Body of pancreas (tissue), 4 donors: ENCODE data around the gene GPRC5A. TPM values are rescaled to one million over a fixed set of nuclear protein-coding genes. Genes with fewer than 3 reads are reported as not detected.

Experiments used
- ATAC-seq: fragments of 150-250 bp; one replicate; pipeline ENCODE4 v1.9.1; 2016
- DNase-seq, 4 donors: peaks; one replicate each; pipeline ENCODE4 v3.0.0-alpha.2; 2019
- H3K27ac ChIP-seq, 4 donors: fragments of 200-600 bp; sonication (generic); 1 replicate in 3 of 4; 2 replicates in 1 of 4; pipeline versions ENCODE4 v1.5.1 to v1.6.1; 2016 to 2019; ENCODE audit warnings: mild to moderate bottlenecking in 1 of 4, mixed read lengths in 1 of 4, moderate library complexity in 1 of 4
- H3K27me3 ChIP-seq, 2 donors: fragments of 200-600 bp; sonication (generic); one replicate each; pipeline ENCODE4 v1.6.0; 2016; ENCODE audit warnings: mild to moderate bottlenecking in 1 of 2
- H3K36me3 ChIP-seq, 2 donors: fragments of 200-600 bp; sonication (generic); replicated peaks in 1 of 2; 2 replicates each; pipeline ENCODE4 v1.5.1; 2016; ENCODE audit warnings: low read depth in 2 of 2; ENCODE audit not compliant: insufficient read depth in 1 of 2
- H3K4me1 ChIP-seq: fragments of 200-600 bp; sonication (generic); one replicate; pipeline ENCODE4 v1.6.0; 2016
- H3K4me3 ChIP-seq, 2 donors: fragments of 200-600 bp; sonication (generic); 1 replicate in 1 of 2; 2 replicates in 1 of 2; pipeline ENCODE4 v1.5.1; 2016 to 2019
- H3K9me3 ChIP-seq, 3 donors: fragments of 200-600 bp; sonication (generic); 1 replicate in 2 of 3; 2 replicates in 1 of 3; pipeline ENCODE4 v1.5.1; 2016
- CTCF ChIP-seq, 7 experiments: fragments of 450-650 bp in 4 of 7; fragments of 200-600 bp in 3 of 7; sonication (generic) in 3 of 7; IDR thresholded peaks; one replicate each; pipeline ENCODE4 v1.5.1; 2016 to 2019; ENCODE audit warnings: antibody characterized with exemption in 7 of 7
- POLR2A ChIP-seq, 3 donors: fragments of 450-650 bp; IDR thresholded peaks; one replicate each; pipeline ENCODE4 v1.6.1; 2016; ENCODE audit warnings: antibody characterized with exemption in 3 of 3, mild to moderate bottlenecking in 2 of 3
- WGBS, 2 donors: methylation state at CpG; one replicate each; pipeline ENCODE4 v1.1.5; 2017; 5-methylcytosine and 5-hydroxymethylcytosine counted together
- intact Hi-C: fragments of 100-400 bp; cut with DNase I; formaldehyde crosslinking; loops from one replicate; pipeline ENCODE4 v1.15.1; 2023
- total RNA-seq, 2 donors: library from RNA; depleted of rRNA; stranded (reverse); fragments of >200 nt; gene quantifications; one replicate each; pipeline ENCODE4 v1.1.0, GENCODE V29; 2016

GPRC5A gene
- total RNA-seq, 2 donors from 2014 or later = 1.6 to 6.5 TPM

- peaks cover 16% of the 10 kb centered on the region for H3K4me1 ChIP-seq
- peak; percentile 55 for ATAC-seq
Measured at GRCh38 chr12:12954878-12955625, 63.7 kb downstream of the GPRC5A start.

GRCh38 chr12:12958886-12959285, 67.5 kb downstream of the GPRC5A start:
- no peak overlapping the region for H3K27ac ChIP-seq
- no peak for ATAC-seq
- no peaks in the 10 kb centered on the region for H3K27me3 ChIP-seq
- no peak for TF ChIP-seq CTCF (IDR thresholded peaks at IDR 0.05)
- no peak for TF ChIP-seq POLR2A (IDR thresholded peaks at IDR 0.05)
- no peaks in the 10 kb centered on the region for H3K36me3 ChIP-seq
- intact Hi-C loops = no loop called here
- H3K9me3 ChIP-seq = no peaks in the 10 kb centered on the region
- DNase-seq = no peak
- peaks cover 16% of the 10 kb centered on the region for H3K4me1 ChIP-seq
- WGBS, 2 donors = 74 to 77% methylated on average over 7 of the region's 7 CpGs
- no peak overlapping the region for H3K4me3 ChIP-seq

More at GRCh38 chr12:12954878-12955625, 63.7 kb downstream of the GPRC5A start:
- no peak for TF ChIP-seq POLR2A (IDR thresholded peaks at IDR 0.05)
- no peak for TF ChIP-seq CTCF (IDR thresholded peaks at IDR 0.05)
- H3K36me3 ChIP-seq = no peaks in the 10 kb centered on the region
- DNase-seq = no peak
- intact Hi-C loops = no loop called here
- H3K27ac ChIP-seq = peak overlapping the region in 2 of 4 donors; percentile 3 to 8
- 87 to 90% methylated on average over 4 to 6 of the region's 6 CpGs for WGBS, 2 donors
- H3K9me3 ChIP-seq = no peaks in the 10 kb centered on the region
- no peak overlapping the region for H3K4me3 ChIP-seq
- no peaks in the 10 kb centered on the region for H3K27me3 ChIP-seq

GRCh38 chr12:12960639-12961209, 69.4 kb downstream of the GPRC5A start:
- Histone ChIP-seq H3K9me3 (no peaks in the 10 kb centered on the region), H3K36me3 (no peaks in the 10 kb centered on the region), H3K27me3 (no peaks in the 10 kb centered on the region), H3K4me3 (no peak overlapping the region), H3K4me1 (no peaks in the 10 kb centered on the region), H3K27ac (no peak overlapping the region)
- no peak for ATAC-seq
- 88% methylated on average over 5 of the region's 5 CpGs for WGBS, 2 donors
- intact Hi-C loops = no loop called here
- TF ChIP-seq CTCF (IDR thresholded peaks at IDR 0.05) (no peak), POLR2A (IDR thresholded peaks at IDR 0.05) (no peak)
- DNase-seq = no peak

GRCh38 chr12:12964255-12964654, 72.9 kb downstream of the GPRC5A start:
- H3K36me3 ChIP-seq = no peaks in the 10 kb centered on the region
- intact Hi-C loops = no loop called here
- no peaks in the 10 kb centered on the region for H3K27me3 ChIP-seq
- no peaks in the 10 kb centered on the region for H3K4me1 ChIP-seq
- no peak overlapping the region for H3K4me3 ChIP-seq
- no peaks in the 10 kb centered on the region for H3K9me3 ChIP-seq
- DNase-seq (no peak), ATAC-seq (no peak)
- WGBS, 2 donors = 75 to 84% methylated on average over 4 of the region's 4 CpGs
- no peak overlapping the region for H3K27ac ChIP-seq
- TF ChIP-seq CTCF (IDR thresholded peaks at IDR 0.05) (no peak), POLR2A (IDR thresholded peaks at IDR 0.05) (no peak)
